NB4 (cell line): ENCODE data around the gene IFNE.

Source experiments
- TF ChIP-seq, protein P1 (sequence below): IDR thresholded peaks from 2 replicates; pipeline ENCODE4 v1.6.1; 2011; ENCODE audit warnings: low read depth, low read length
- TF ChIP-seq, protein P2 (sequence below): IDR thresholded peaks from one replicate; pipeline ENCODE4 v1.5.1; 2012; ENCODE audit warnings: low read depth, low read length

DNA sequence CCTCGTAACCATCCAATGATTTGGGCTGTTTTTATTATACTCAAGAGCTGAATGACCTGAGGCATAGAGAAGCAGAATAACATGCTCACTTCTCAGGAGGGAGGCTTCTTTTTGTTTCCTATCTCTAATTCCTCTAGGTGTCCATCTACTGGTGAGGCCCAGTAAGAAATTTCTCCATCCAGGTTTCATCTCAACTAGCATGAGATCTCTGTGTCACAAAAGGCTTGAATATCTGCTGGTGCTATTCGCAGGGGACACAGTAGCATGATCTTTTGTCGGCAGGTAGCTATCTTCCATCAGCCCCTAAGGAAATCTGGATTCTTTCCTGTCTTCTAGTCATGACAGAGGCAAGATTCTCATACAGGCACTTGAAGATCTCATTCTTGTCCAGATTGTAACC is 8.9 kb downstream of the IFNE start:
- TF ChIP-seq, protein P1, sequence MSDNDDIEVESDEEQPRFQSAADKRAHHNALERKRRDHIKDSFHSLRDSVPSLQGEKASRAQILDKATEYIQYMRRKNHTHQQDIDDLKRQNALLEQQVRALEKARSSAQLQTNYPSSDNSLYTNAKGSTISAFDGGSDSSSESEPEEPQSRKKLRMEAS = no peak
- TF ChIP-seq, protein P2, sequence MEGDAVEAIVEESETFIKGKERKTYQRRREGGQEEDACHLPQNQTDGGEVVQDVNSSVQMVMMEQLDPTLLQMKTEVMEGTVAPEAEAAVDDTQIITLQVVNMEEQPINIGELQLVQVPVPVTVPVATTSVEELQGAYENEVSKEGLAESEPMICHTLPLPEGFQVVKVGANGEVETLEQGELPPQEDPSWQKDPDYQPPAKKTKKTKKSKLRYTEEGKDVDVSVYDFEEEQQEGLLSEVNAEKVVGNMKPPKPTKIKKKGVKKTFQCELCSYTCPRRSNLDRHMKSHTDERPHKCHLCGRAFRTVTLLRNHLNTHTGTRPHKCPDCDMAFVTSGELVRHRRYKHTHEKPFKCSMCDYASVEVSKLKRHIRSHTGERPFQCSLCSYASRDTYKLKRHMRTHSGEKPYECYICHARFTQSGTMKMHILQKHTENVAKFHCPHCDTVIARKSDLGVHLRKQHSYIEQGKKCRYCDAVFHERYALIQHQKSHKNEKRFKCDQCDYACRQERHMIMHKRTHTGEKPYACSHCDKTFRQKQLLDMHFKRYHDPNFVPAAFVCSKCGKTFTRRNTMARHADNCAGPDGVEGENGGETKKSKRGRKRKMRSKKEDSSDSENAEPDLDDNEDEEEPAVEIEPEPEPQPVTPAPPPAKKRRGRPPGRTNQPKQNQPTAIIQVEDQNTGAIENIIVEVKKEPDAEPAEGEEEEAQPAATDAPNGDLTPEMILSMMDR = no peak
